H1 (cell line): ENCODE results near the gene USP30. TPM values are rescaled to one million over a fixed set of nuclear protein-coding genes. Genes with fewer than 3 reads are reported as not detected.

Source experiments
- BCL11A ChIP-seq, 2 experiments: IDR thresholded peaks; one replicate each; pipeline ENCODE4 v1.6.1; 2011; ENCODE audit warnings: low read depth in 2 of 2, low read length in 2 of 2, mild to moderate bottlenecking in 2 of 2
- CBX8 ChIP-seq: fragments of 300-800, 300-1000 bp; sonication (generic); IDR thresholded peaks from 2 replicates; pipeline ENCODE4 v1.7.1; 2016; ENCODE audit warnings: low read depth, low read length, borderline replicate concordance
- JUN ChIP-seq: IDR thresholded peaks from 2 replicates; pipeline ENCODE4 v1.6.1; 2011; ENCODE audit warnings: low read depth, mild to moderate bottlenecking, improper control_type of control experiment, low read length
- JUND ChIP-seq: IDR thresholded peaks from 2 replicates; pipeline ENCODE4 v1.6.1; 2011; ENCODE audit warnings: mild to moderate bottlenecking, improper control_type of control experiment, low read length
- SIN3A ChIP-seq, 2 experiments: IDR thresholded peaks in 1 of 2; conservative IDR thresholded peaks in 1 of 2; 2 replicates each; pipeline ENCODE4 v1.6.1; 2011 to 2012; ENCODE audit warnings: low read length in 2 of 2, improper control_type of control experiment in 1 of 2, low read depth in 1 of 2, mild to moderate bottlenecking in 1 of 2
- SIRT6 ChIP-seq: IDR thresholded peaks from one replicate; pipeline ENCODE4 v1.7.1; 2012; ENCODE audit warnings: low read length, inconsistent platforms
- SP1 ChIP-seq: IDR thresholded peaks from 2 replicates; pipeline ENCODE4 v1.6.1; 2011; ENCODE audit warnings: low read depth, low read length
- TAF1 ChIP-seq: IDR thresholded peaks from 2 replicates; pipeline ENCODE4 v1.6.1; 2011; ENCODE audit warnings: mild to moderate bottlenecking, low read depth, low read length
- ZNF274 ChIP-seq: IDR thresholded peaks from 2 replicates; pipeline ENCODE4 v1.7.0; 2012; ENCODE audit warnings: low read length, borderline replicate concordance; ENCODE audit errors: extremely low read depth
- polyA plus RNA-seq, 7 experiments: library from polyadenylated mRNA; depleted of rRNA in 3 of 7; stranded (reverse) in 5 of 7; unstranded in 2 of 7; fragments of >200 nt in 5 of 7; fragments of 200-250 nt in 2 of 7; gene quantifications; 1 replicate in 5 of 7; 2 replicates in 1 of 7; 4 replicates in 1 of 7; pipeline versions ENCODE4 v1.2.1 to v1.2.3, GENCODE V29; 2011 to 2013; ENCODE audit warnings: missing spikeins in 2 of 7, mixed read lengths in 2 of 7
- total RNA-seq: library from RNA; stranded (reverse); fragmentation: NEBNext Ultra II Directional; extraction: Animal tissue kit (Norgen Biotek cat#: 25700); gene quantifications from 2 replicates; pipeline ENCODE4 v1.2.1, GENCODE V29; 2021
- TF ChIP-seq, protein P1 (sequence below): IDR thresholded peaks from 2 replicates; pipeline ENCODE4 v1.6.1; 2012; ENCODE audit warnings: inconsistent platforms

Gene USP30
- total and polyA plus RNA-seq, 2 of the 8 experiments (the other 6 are each of a cell fraction or from before 2014, with no cell fraction given): 7.0 to 12.2 TPM

DNA sequence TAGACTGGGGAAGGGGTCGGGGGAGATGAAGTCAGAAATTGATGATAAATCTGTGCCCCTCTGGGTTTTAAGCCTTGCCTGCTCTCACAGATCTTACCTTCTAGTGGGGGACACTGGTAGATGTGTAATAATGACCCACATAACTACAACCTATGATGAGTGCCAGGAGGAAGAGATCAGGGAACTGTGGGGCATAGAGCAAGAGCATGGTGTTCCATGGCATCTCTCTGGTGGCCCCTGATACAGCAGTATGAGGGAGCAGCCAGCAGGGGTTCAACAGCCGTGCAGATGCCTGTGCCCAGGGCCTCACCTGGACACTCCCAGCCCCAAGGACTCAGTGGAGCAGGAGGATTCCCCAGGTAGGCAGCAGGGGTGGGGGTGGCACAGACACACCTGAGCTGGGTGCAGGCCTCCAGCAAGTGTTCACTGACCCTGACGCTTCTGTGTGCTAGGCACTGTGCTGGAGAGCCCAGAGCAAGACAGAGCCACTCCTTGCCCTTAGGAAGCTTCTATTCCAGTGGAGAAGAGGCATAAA is 69.0 kb downstream of the USP30 start (continued):
- TF ChIP-seq SP1 (no peak), TAF1 (no peak), BCL11A (IDR thresholded peaks at IDR 0.05; ENCODE audit: low read depth in 2 of 2, low read length in 2 of 2) (no peak), JUN (no peak), ZNF274 (no peak), CBX8 (no peak), SIRT6 (no peak), JUND (no peak), SIN3A (conservative IDR thresholded peaks at IDR 0.05 in 1 of 2, IDR thresholded peaks at IDR 0.05 in 1 of 2; ENCODE audit: low read depth in 1 of 2, low read length in 2 of 2) (no peak)
- TF ChIP-seq, protein P1, sequence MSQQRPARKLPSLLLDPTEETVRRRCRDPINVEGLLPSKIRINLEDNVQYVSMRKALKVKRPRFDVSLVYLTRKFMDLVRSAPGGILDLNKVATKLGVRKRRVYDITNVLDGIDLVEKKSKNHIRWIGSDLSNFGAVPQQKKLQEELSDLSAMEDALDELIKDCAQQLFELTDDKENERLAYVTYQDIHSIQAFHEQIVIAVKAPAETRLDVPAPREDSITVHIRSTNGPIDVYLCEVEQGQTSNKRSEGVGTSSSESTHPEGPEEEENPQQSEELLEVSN: no peak
